ENCODE results near the gene ZNF543. TPM values are rescaled to one million over a fixed set of nuclear protein-coding genes. Genes with fewer than 3 reads are reported as not detected.
"Not testable (repeated sequence)": the region's sequence is repeated elsewhere in the genome, so short reads cannot be mapped to it uniquely, and the experiment has no call there.

ZNF543 gene
- polyA plus RNA-seq, 2 donors = 1.4 to 2.6 TPM

DNA sequence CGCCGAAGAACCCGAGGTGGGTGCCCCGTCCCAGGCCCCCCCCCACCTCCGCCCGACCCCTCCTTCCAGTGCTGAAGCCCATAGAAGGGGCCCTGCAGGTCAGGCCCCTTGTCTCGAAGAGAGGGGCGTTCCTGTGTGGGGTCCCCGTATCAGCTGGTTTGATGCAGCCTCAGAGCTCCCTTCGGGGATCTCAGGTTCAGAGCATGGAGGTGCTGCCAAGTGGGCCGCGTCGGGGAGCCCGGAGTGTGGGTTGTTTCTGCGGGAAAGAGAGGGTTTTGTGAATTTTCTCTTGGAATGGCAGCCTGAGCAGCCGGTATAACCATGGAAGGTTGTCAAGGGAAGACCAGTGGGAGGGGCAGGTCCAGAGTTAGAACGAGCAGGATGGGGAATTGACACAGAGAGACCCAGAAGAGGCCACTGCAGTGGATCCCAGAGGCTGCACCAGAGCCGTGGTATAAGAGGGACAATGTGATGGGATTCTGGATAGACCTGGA, 43.5 kb downstream of the ZNF543 start:
- Histone ChIP-seq H3K4me1 (ENCODE audit: control insufficient read depth in 2 of 2, insufficient read depth in 2 of 2, low read length in 1 of 2) (peaks cover 0 to 5% of the 10 kb centered on the region in 2 donors), H3K27ac (ENCODE audit: low read depth in 2 of 2, low read length in 1 of 2) (peak overlapping the region; percentile 90 to 95), H3K9me3 (ENCODE audit: control insufficient read depth in 2 of 2, insufficient read depth in 1 of 2, low read depth in 1 of 2, low read length in 1 of 2) (no peaks in the 10 kb centered on the region), H3K4me3 (ENCODE audit: low read depth in 1 of 2, low read length in 2 of 2) (peak overlapping the region; percentile 59 to 92), H3K27me3 (ENCODE audit: control insufficient read depth in 1 of 2, insufficient read depth in 2 of 2, low read length in 2 of 2) (no peaks in the 10 kb centered on the region), H3K36me3 (ENCODE audit: control insufficient read depth in 2 of 2, insufficient read depth in 2 of 2, low read length in 1 of 2) (no peaks in the 10 kb centered on the region)
- WGBS, 2 donors = 1% methylated on average over 15 to 18 of the region's 18 CpGs

DNA sequence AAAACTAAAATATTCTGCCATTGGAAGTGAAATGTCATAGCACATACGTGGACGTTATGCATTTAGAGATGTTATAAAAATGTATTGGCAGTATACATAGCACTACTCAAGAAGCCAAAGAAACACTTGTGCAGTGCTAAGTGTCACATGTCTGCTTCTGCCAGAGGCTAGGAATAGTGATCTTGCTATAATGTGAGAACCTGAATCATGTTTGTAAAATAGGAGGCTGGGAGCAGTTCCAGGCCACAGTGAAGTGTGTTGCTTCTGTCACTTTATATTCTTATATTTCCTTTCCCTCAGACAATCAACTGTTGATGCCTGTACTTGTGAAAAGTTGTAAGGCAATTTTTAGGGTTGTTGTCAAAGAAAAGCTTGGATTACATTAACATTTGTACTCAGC, 46.5 kb downstream of the ZNF543 start:
- no peaks in the 10 kb centered on the region for H3K27me3 ChIP-seq (ENCODE audit: control insufficient read depth in 1 of 2, insufficient read depth in 2 of 2, low read length in 2 of 2)
- peaks cover 1 to 2% of the 10 kb centered on the region in 2 donors for H3K36me3 ChIP-seq (ENCODE audit: control insufficient read depth in 2 of 2, insufficient read depth in 2 of 2, low read length in 1 of 2)
- H3K4me1 ChIP-seq (ENCODE audit: control insufficient read depth in 2 of 2, insufficient read depth in 2 of 2, low read length in 1 of 2) = peaks cover 0 to 5% of the 10 kb centered on the region in 2 donors
- no peak overlapping the region for H3K4me3 ChIP-seq (ENCODE audit: low read depth in 1 of 2, low read length in 2 of 2)
- no peak overlapping the region for H3K27ac ChIP-seq (ENCODE audit: low read depth in 2 of 2, low read length in 1 of 2)
- WGBS, 2 donors = 94% methylated on average over 2 of the region's 2 CpGs
- peaks cover 0 to 1% of the 10 kb centered on the region in 2 donors for H3K9me3 ChIP-seq (ENCODE audit: control insufficient read depth in 2 of 2, insufficient read depth in 1 of 2, low read depth in 1 of 2, low read length in 1 of 2)

DNA sequence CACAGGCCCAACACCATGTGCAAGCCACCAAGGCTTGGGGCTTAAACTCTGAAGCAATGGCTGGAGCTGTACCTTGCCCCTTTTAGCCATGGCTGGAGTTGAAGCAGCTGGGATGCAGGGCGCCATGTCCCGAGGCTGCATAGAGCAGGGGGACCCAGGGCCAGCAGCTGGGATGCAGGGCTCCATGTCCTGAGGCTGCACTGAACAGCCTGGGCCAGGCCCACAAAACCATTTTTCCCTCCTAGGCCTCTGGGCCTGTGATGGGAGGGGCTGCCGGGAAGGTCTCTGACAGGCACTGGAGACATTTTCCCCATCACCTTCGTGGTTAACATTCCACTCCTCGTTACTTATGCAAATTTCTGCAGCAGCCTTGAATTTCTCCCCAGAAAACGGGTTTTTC, 53.9 kb downstream of the ZNF543 start:
- H3K9me3 ChIP-seq (ENCODE audit: control insufficient read depth in 2 of 2, insufficient read depth in 1 of 2, low read depth in 1 of 2, low read length in 1 of 2) = peaks cover 0 to 28% of the 10 kb centered on the region in 2 donors
- H3K27me3 ChIP-seq (ENCODE audit: control insufficient read depth in 1 of 2, insufficient read depth in 2 of 2, low read length in 2 of 2) = no peaks in the 10 kb centered on the region
- peaks cover 26 to 33% of the 10 kb centered on the region in 2 donors for H3K36me3 ChIP-seq (ENCODE audit: control insufficient read depth in 2 of 2, insufficient read depth in 2 of 2, low read length in 1 of 2)
- H3K4me1 ChIP-seq (ENCODE audit: control insufficient read depth in 2 of 2, insufficient read depth in 2 of 2, low read length in 1 of 2) = no peaks in the 10 kb centered on the region
- H3K27ac ChIP-seq (ENCODE audit: low read depth in 2 of 2, low read length in 1 of 2) = no peak overlapping the region
- 95 to 96% methylated on average over 6 of the region's 6 CpGs for WGBS, 2 donors
- no peak overlapping the region for H3K4me3 ChIP-seq (ENCODE audit: low read depth in 1 of 2, low read length in 2 of 2)

DNA sequence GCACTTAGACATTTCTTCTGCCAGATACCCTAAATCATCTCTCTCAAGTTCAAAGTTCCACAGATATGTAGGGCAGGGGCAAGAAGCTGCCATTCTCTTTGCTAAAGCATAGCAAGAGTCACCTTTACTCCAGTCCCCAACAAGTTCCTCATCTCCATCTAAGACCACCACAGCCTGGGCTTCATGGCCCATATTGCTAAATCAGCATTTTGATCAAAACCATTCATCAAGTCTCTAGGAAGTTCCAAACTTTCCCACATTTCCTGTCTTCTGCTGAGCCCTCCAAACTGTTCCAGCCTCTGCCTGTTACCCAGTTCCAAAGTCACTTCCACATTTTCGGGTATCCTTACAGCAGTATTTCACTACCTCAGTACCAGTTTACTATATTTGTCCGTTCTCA, 54.4 kb downstream of the ZNF543 start:
- not testable (repeated sequence) for H3K27me3 ChIP-seq (ENCODE audit: control insufficient read depth in 1 of 2, insufficient read depth in 2 of 2, low read length in 2 of 2); H3K4me1 ChIP-seq (ENCODE audit: control insufficient read depth in 2 of 2, insufficient read depth in 2 of 2, low read length in 1 of 2); H3K4me3 ChIP-seq (ENCODE audit: low read depth in 1 of 2, low read length in 2 of 2); H3K27ac ChIP-seq (ENCODE audit: low read depth in 2 of 2, low read length in 1 of 2)
- peaks cover 26 to 33% of the 10 kb centered on the region in 2 donors for H3K36me3 ChIP-seq (ENCODE audit: control insufficient read depth in 2 of 2, insufficient read depth in 2 of 2, low read length in 1 of 2)
- peaks cover 0 to 30% of the 10 kb centered on the region in 2 donors for H3K9me3 ChIP-seq (ENCODE audit: control insufficient read depth in 2 of 2, insufficient read depth in 1 of 2, low read depth in 1 of 2, low read length in 1 of 2)
- WGBS, 2 donors = 95 to 97% methylated on average over 2 of the region's 2 CpGs

DNA sequence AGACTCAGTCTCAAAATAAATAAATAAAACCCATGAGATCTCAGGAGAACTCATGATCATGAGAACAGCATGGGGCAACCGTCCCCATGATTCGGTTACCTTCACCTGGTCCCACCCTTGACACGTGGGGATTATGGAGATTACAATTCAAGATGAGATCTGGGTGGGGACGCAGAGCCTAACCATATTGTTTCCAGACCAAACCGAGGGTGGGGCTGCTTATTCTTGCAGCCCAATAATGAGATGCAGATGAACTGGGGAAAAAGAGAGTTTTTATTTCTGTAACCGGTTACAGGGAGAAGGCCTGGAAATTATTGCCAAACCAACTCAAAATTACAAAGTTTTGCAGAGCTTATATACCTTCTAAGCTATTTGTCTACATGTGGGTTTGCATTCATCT, 55.9 kb downstream of the ZNF543 start:
- Histone ChIP-seq H3K4me3 (ENCODE audit: low read depth in 1 of 2, low read length in 2 of 2) (no peak overlapping the region), H3K27ac (ENCODE audit: low read depth in 2 of 2, low read length in 1 of 2) (no peak overlapping the region), H3K4me1 (ENCODE audit: control insufficient read depth in 2 of 2, insufficient read depth in 2 of 2, low read length in 1 of 2) (no peaks in the 10 kb centered on the region), H3K9me3 (ENCODE audit: control insufficient read depth in 2 of 2, insufficient read depth in 1 of 2, low read depth in 1 of 2, low read length in 1 of 2) (peaks cover 3 to 34% of the 10 kb centered on the region in 2 donors), H3K27me3 (ENCODE audit: control insufficient read depth in 1 of 2, insufficient read depth in 2 of 2, low read length in 2 of 2) (no peaks in the 10 kb centered on the region), H3K36me3 (ENCODE audit: control insufficient read depth in 2 of 2, insufficient read depth in 2 of 2, low read length in 1 of 2) (peaks cover 26 to 33% of the 10 kb centered on the region in 2 donors)
- 94 to 95% methylated on average over 6 of the region's 6 CpGs for whole genome bisulfite sequencing, 2 donors

DNA sequence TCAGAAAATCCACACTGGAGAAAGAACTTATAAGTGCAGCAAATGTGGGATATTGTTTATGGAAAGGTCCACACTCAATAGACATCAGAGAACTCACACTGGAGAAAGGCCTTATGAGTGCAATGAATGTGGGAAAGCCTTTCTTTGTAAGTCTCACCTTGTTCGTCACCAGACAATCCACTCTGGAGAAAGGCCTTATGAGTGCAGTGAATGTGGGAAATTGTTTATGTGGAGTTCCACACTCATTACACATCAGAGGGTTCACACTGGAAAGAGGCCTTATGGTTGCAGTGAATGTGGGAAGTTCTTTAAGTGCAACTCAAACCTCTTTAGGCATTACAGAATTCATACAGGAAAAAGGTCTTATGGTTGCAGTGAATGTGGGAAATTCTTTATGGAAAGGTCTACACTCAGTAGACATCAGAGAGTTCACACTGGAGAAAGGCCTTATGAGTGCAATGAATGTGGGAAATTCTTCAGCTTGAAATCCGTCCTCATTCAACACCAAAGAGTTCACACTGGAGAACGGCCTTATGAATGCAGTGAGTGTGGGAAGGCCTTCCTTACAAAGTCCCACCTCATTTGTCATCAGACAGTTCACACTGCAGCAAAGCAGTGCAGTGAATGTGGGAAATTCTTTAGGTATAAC, 57.4 kb downstream of the ZNF543 start:
- Histone ChIP-seq H3K27ac (ENCODE audit: low read depth in 2 of 2, low read length in 1 of 2) (no peak overlapping the region), H3K9me3 (ENCODE audit: control insufficient read depth in 2 of 2, insufficient read depth in 1 of 2, low read depth in 1 of 2, low read length in 1 of 2) (peaks cover 3 to 31% of the 10 kb centered on the region in 2 donors), H3K27me3 (ENCODE audit: control insufficient read depth in 1 of 2, insufficient read depth in 2 of 2, low read length in 2 of 2) (no peaks in the 10 kb centered on the region), H3K4me1 (ENCODE audit: control insufficient read depth in 2 of 2, insufficient read depth in 2 of 2, low read length in 1 of 2) (no peaks in the 10 kb centered on the region), H3K36me3 (ENCODE audit: control insufficient read depth in 2 of 2, insufficient read depth in 2 of 2, low read length in 1 of 2) (peaks cover 16 to 24% of the 10 kb centered on the region in 2 donors), H3K4me3 (ENCODE audit: low read depth in 1 of 2, low read length in 2 of 2) (no peak overlapping the region)
- 95 to 98% methylated on average over 3 of the region's 3 CpGs for WGBS, 2 donors

Other genes with a start within 250 kb of the ZNF543 start
- gene USP29, start 200.5 kb upstream of the ZNF543 start, polyA plus RNA-seq = not detected
- not detected for gene ZIM3, start 175.3 kb upstream of the ZNF543 start, polyA plus RNA-seq
- gene DUXA, start 153.0 kb upstream of the ZNF543 start, polyA plus RNA-seq = not detected
- gene ZNF264, start 129.0 kb upstream of the ZNF543 start, polyA plus RNA-seq = 1 to 10 TPM; 4.5 to 5.6 TPM
- gene AURKC, start 89.4 kb upstream of the ZNF543 start, polyA plus RNA-seq = under 1 TPM; 0.49 to 0.92 TPM
- gene ZNF805, start 79.8 kb upstream of the ZNF543 start, polyA plus RNA-seq = under 1 TPM; 0.73 to 0.76 TPM
- gene ZNF460, start 40.0 kb upstream of the ZNF543 start, polyA plus RNA-seq = 1 to 10 TPM in 1 of 2 donors, under 1 TPM in 1; 0.75 to 3.8 TPM
- 1 to 10 TPM; 2.2 to 3.0 TPM for gene ZNF304, start 30.8 kb downstream of the ZNF543 start, polyA plus RNA-seq
- gene TRAPPC2B, start 43.1 kb downstream of the ZNF543 start, polyA plus RNA-seq = 10 to 100 TPM; 19.6 to 25.8 TPM
- 1 to 10 TPM; 1.3 to 2.7 TPM for gene ZNF547, start 43.1 kb downstream of the ZNF543 start, polyA plus RNA-seq
- 1 to 10 TPM; 4.1 TPM for gene ZNF548, start 69.4 kb downstream of the ZNF543 start, polyA plus RNA-seq
- gene ZNF17, start 90.7 kb downstream of the ZNF543 start, polyA plus RNA-seq = 1 to 10 TPM; 2.2 to 3.2 TPM
- gene ZNF749, start 114.9 kb downstream of the ZNF543 start, polyA plus RNA-seq = 1 to 10 TPM; 2.6 to 6.4 TPM
- under 1 TPM; 0.14 to 0.19 TPM for gene VN1R1, start 136.7 kb downstream of the ZNF543 start, polyA plus RNA-seq
- gene ZNF772, start 157.1 kb downstream of the ZNF543 start, polyA plus RNA-seq = 1 to 10 TPM in 1 of 2 donors, under 1 TPM in 1; 0.96 to 1.6 TPM
- gene ZNF419, start 167.3 kb downstream of the ZNF543 start, polyA plus RNA-seq = 1 to 10 TPM; 2.9 to 3.6 TPM
- gene ZNF773, start 179.5 kb downstream of the ZNF543 start, polyA plus RNA-seq = 1 to 10 TPM; 1.4 to 3.0 TPM
- 1 to 10 TPM in 1 of 2 donors, under 1 TPM in 1; 0.94 to 1.2 TPM for gene ZNF549, start 206.9 kb downstream of the ZNF543 start, polyA plus RNA-seq
- gene ZNF550, start 239.4 kb downstream of the ZNF543 start, polyA plus RNA-seq = 1 to 10 TPM; 2.0 to 2.6 TPM